K562 (cell line): ENCODE data around the gene ZBED4. TPM values are rescaled to one million over a fixed set of nuclear protein-coding genes. Genes with fewer than 3 reads are reported as not detected.

ENCODE experiments used
- CEBPB ChIP-seq: fragments of 450-650 bp; IDR thresholded peaks from 2 replicates; pipeline ENCODE4 v1.6.1; 2016; ENCODE audit warnings: missing genetic modification characterization, missing compliant biosample characterization
- DPF2 ChIP-seq: fragments of 450-650 bp; IDR thresholded peaks from 2 replicates; pipeline ENCODE4 v1.6.1; 2016
- MTA2 ChIP-seq: fragments of 450-650 bp; IDR thresholded peaks from 2 replicates; pipeline ENCODE4 v1.6.1; 2016; ENCODE audit warnings: low read depth
- PHF8 ChIP-seq: fragments of 200-600 bp; sonication (generic); IDR thresholded peaks from 2 replicates; pipeline ENCODE4 v1.6.1; 2012; ENCODE audit warnings: mixed run types, mild to moderate bottlenecking, inconsistent platforms, low read length, moderate library complexity, borderline replicate concordance
- PML ChIP-seq: IDR thresholded peaks from 2 replicates; pipeline ENCODE4 v1.6.1; 2012; ENCODE audit warnings: low read length, inconsistent platforms
- POLR3G ChIP-seq: IDR thresholded peaks from 2 replicates; pipeline ENCODE4 v1.6.1; 2011; ENCODE audit not compliant: insufficient read length, insufficient replicate concordance; ENCODE audit errors: extremely low read depth
- POU5F1 ChIP-seq: fragments of 150-350 bp; IDR thresholded peaks from 2 replicates; pipeline ENCODE4 v1.6.1; 2014; ENCODE audit warnings: borderline replicate concordance, low read length, low read depth, mild to moderate bottlenecking; ENCODE audit not compliant: partially characterized antibody
- RBBP5 ChIP-seq: fragments of 200-600 bp; sonication (generic); IDR thresholded peaks from 2 replicates; pipeline ENCODE4 v1.6.1; 2012; ENCODE audit warnings: borderline replicate concordance, mild to moderate bottlenecking, low read length, control low read depth, inconsistent platforms; ENCODE audit not compliant: insufficient read depth, poor library complexity, severe bottlenecking
- RBM17 ChIP-seq: fragments of 200-400 bp; formaldehyde crosslinking; IDR thresholded peaks from 2 replicates; pipeline ENCODE4 v1.6.1; 2017; ENCODE audit warnings: low read depth, mild to moderate bottlenecking, low read length, borderline replicate concordance
- RNF219 ChIP-seq: fragments of 250-450 bp; sonication (Bioruptor Pico); IDR thresholded peaks from 2 replicates; pipeline ENCODE4 v1.5.0; 2022; ENCODE audit warnings: mild to moderate bottlenecking
- SNRNP70 ChIP-seq: fragments of 200-400 bp; formaldehyde crosslinking; optimal IDR thresholded peaks from 2 replicates; pipeline ENCODE3; 2017; ENCODE audit warnings: low read depth, low read length
- TAF1 ChIP-seq: IDR thresholded peaks from 2 replicates; pipeline ENCODE4 v1.6.1; 2011; ENCODE audit warnings: mild to moderate bottlenecking, low read length, moderate library complexity; ENCODE audit not compliant: insufficient read depth, control insufficient read depth, severe bottlenecking; ENCODE audit errors: extremely low read depth
- U2AF2 ChIP-seq: fragments of 200-400 bp; formaldehyde crosslinking; optimal IDR thresholded peaks from 2 replicates; pipeline ENCODE3; 2017; ENCODE audit warnings: low read depth, mild to moderate bottlenecking, low read length
- YY1 ChIP-seq, 3 experiments: IDR thresholded peaks; 2 replicates each; pipeline ENCODE4 v1.6.1; 2011; ENCODE audit warnings: low read length in 2 of 3, mild to moderate bottlenecking in 2 of 3, moderate library complexity in 2 of 3, borderline replicate concordance in 1 of 3, control low read depth in 1 of 3, low read depth in 1 of 3; ENCODE audit not compliant: insufficient read depth in 3 of 3, insufficient replicate concordance in 2 of 3, control insufficient read depth in 1 of 3, insufficient read length in 1 of 3; ENCODE audit errors: extremely low read depth in 1 of 3
- ZNF134 ChIP-seq: fragments of 250-450 bp; sonication (Bioruptor Pico); conservative IDR thresholded peaks from 2 replicates; pipeline ENCODE4 v1.4.0; 2020
- polyA plus RNA-seq, 8 experiments: library from polyadenylated mRNA; depleted of rRNA in 4 of 8; stranded (reverse) in 5 of 8; unstranded in 3 of 8; fragments of >200 nt; fragmentation: Nextera tagmentation in 2 of 8; fragmentation: Illumina TruSeq in 1 of 8; extraction: Ambion mirVana in 2 of 8; extraction: Trizol in 1 of 8; gene quantifications; 2 replicates each; pipeline versions ENCODE4 v1.2.1 to v1.2.3, GENCODE V29; 2011 to 2014; ENCODE audit warnings: inconsistent platforms in 1 of 8, missing spikeins in 1 of 8
- total RNA-seq, 7 experiments: library from RNA; depleted of rRNA in 6 of 7; stranded (reverse); fragments of >200 nt in 6 of 7; fragmentation: Illumina TruSeq in 2 of 7; extraction: Trizol in 2 of 7; gene quantifications; 2 replicates each; pipeline versions ENCODE4 v1.2.1 to v1.2.3, GENCODE V29; 2011 to 2021; ENCODE audit warnings: low replicate concordance in 1 of 7

Gene ZBED4
- total and polyA plus RNA-seq, 9 of the 15 experiments (the other 6 are each of a cell fraction or from before 2014, with no cell fraction given) = 1.5 to 16.8 (median 7.4) TPM

GRCh38 chr22:49827271-49827852 lies 26.3 kb upstream of the ZBED4 start (continued):
- TF ChIP-seq YY1 (IDR thresholded peaks at IDR 0.05; ENCODE audit: borderline replicate concordance in 1 of 3, control insufficient read depth in 1 of 3, extremely low read depth in 1 of 3, insufficient read depth in 3 of 3, insufficient read length in 1 of 3, insufficient replicate concordance in 2 of 3, low read depth in 1 of 3, low read length in 2 of 3) (peak in 2 of 3 experiments; percentile 65 to 81), POLR3G (no peak), PHF8 (no peak; the same call in 1 of the 2 replicates), CEBPB (no peak), RNF219 (CRISPR knock-in tag) (no peak), U2AF2 (no peak), RBBP5 (no peak), POU5F1 (no peak), RBM17 (no peak), TAF1 (peak; percentile 32), DPF2 (no peak), SNRNP70 (no peak), ZNF134 (CRISPR knock-in tag) (no peak), PML (no peak), MTA2 (no peak)
